Karpas-422 (cell line): ENCODE results near the gene SKIC8. TPM values are rescaled to one million over a fixed set of nuclear protein-coding genes. Genes with fewer than 3 reads are reported as not detected.

ENCODE experiments used
- DNase-seq: peaks from one replicate; pipeline ENCODE4 v3.0.0-alpha.2; 2015
- H2AFZ ChIP-seq: fragments of 200-600 bp; sonication (generic); 2 replicates; pipeline ENCODE4 v1.6.1; 2014; ENCODE audit warnings: antibody characterized with exemption, low read length, mixed read lengths
- H3K27ac ChIP-seq: fragments of 200-600 bp; sonication (generic); 2 replicates; pipeline ENCODE4 v1.5.1; 2014; ENCODE audit warnings: mild to moderate bottlenecking, low read length, moderate library complexity
- H3K27me3 ChIP-seq: fragments of 200-600 bp; sonication (generic); 2 replicates; pipeline ENCODE4 v1.6.1; 2014; ENCODE audit warnings: low read length, mixed read lengths
- H3K36me3 ChIP-seq: fragments of 200-600 bp; sonication (generic); 2 replicates; pipeline ENCODE4 v1.6.1; 2014; ENCODE audit warnings: low read length, mixed read lengths; ENCODE audit not compliant: insufficient read depth
- H3K4me1 ChIP-seq: fragments of 200-600 bp; sonication (generic); 2 replicates; pipeline ENCODE4 v1.6.1; 2014; ENCODE audit warnings: mild to moderate bottlenecking, low read length, mixed read lengths
- H3K4me2 ChIP-seq: fragments of 200-600 bp; sonication (generic); 2 replicates; pipeline ENCODE4 v1.6.1; 2014; ENCODE audit warnings: low read length, low read depth, mild to moderate bottlenecking; ENCODE audit not compliant: poor library complexity, severe bottlenecking
- H3K4me3 ChIP-seq: fragments of 200-600 bp; sonication (generic); 2 replicates; pipeline ENCODE4 v1.5.1; 2014; ENCODE audit warnings: mild to moderate bottlenecking, antibody characterized with exemption, low read length, mixed read lengths
- H3K79me2 ChIP-seq: fragments of 200-600 bp; sonication (generic); 2 replicates; pipeline ENCODE4 v1.6.1; 2014; ENCODE audit warnings: mild to moderate bottlenecking, low read length, mixed read lengths
- H3K9ac ChIP-seq: fragments of 200-600 bp; sonication (generic); 2 replicates; pipeline ENCODE4 v1.6.0; 2014; ENCODE audit warnings: low read length
- H3K9me2 ChIP-seq: fragments of 200-600 bp; sonication (generic), shearing (Covaris generic); replicated peaks from 2 replicates; pipeline ENCODE4 v1.6.0; 2014; ENCODE audit warnings: mild to moderate bottlenecking, low read length, moderate library complexity; ENCODE audit not compliant: insufficient read depth
- H3K9me3 ChIP-seq: fragments of 300-700, 200-600 bp; sonication (generic); 2 replicates; pipeline ENCODE4 v1.6.1; 2014; ENCODE audit warnings: low read length, mixed read lengths
- H4K20me1 ChIP-seq: fragments of 200-600 bp; sonication (generic); 2 replicates; pipeline ENCODE4 v1.6.1; 2014; ENCODE audit warnings: mild to moderate bottlenecking, antibody characterized with exemption, low read length, low read depth; ENCODE audit not compliant: insufficient read depth
- small RNA-seq: library from RNA; depleted of rRNA; stranded (forward); fragments of <200 nt; gene quantifications from one replicate; pipeline ENCODE3, GENCODE V24; 2014
- total RNA-seq: library from RNA; depleted of rRNA; stranded (reverse); fragments of >200 nt; shearing (Covaris generic); gene quantifications from 2 replicates; pipeline ENCODE4 v1.2.3, GENCODE V29; 2014; ENCODE audit warnings: low replicate concordance; rRNA removed

The SKIC8 gene
- total RNA-seq, 1 experiment from 2014 or later, result 134 TPM

GRCh38 chr15:78241017-78241416 is 58.4 kb downstream of the SKIC8 start:
- H3K9me2 ChIP-seq, result no peaks in the 10 kb centered on the region
- no peak overlapping the region for H3K4me3 ChIP-seq
- H3K4me1 ChIP-seq, result no peaks in the 10 kb centered on the region
- no peak overlapping the region for H2AFZ ChIP-seq
- no peaks in the 10 kb centered on the region for H3K9me3 ChIP-seq
- H3K27me3 ChIP-seq, result no peaks in the 10 kb centered on the region
- H4K20me1 ChIP-seq, result no peaks in the 10 kb centered on the region
- no peak overlapping the region for H3K4me2 ChIP-seq
- no peaks in the 10 kb centered on the region for H3K36me3 ChIP-seq
- peak; percentile 90 for DNase-seq
- H3K27ac ChIP-seq, result no peak overlapping the region
- H3K79me2 ChIP-seq, result no peaks in the 10 kb centered on the region
- no peak overlapping the region for H3K9ac ChIP-seq

GRCh38 chr15:78239811-78240210 is 59.6 kb downstream of the SKIC8 start:
- Histone ChIP-seq H4K20me1 (no peaks in the 10 kb centered on the region), H3K27ac (no peak overlapping the region), H3K9me3 (no peaks in the 10 kb centered on the region), H2AFZ (no peak overlapping the region), H3K4me1 (no peaks in the 10 kb centered on the region), H3K4me2 (no peak overlapping the region), H3K27me3 (no peaks in the 10 kb centered on the region), H3K9me2 (no peaks in the 10 kb centered on the region), H3K36me3 (no peaks in the 10 kb centered on the region), H3K79me2 (no peaks in the 10 kb centered on the region), H3K9ac (no peak overlapping the region), H3K4me3 (no peak overlapping the region)
- DNase-seq, result no peak

GRCh38 chr15:78237146-78237545 is 62.3 kb downstream of the SKIC8 start:
- H3K36me3 ChIP-seq, result no peaks in the 10 kb centered on the region
- no peaks in the 10 kb centered on the region for H3K79me2 ChIP-seq
- no peak for DNase-seq
- no peaks in the 10 kb centered on the region for H3K4me1 ChIP-seq
- H3K27ac ChIP-seq, result no peak overlapping the region
- H3K9ac ChIP-seq, result no peak overlapping the region
- no peak overlapping the region for H3K4me3 ChIP-seq
- no peak overlapping the region for H2AFZ ChIP-seq
- H3K4me2 ChIP-seq, result no peak overlapping the region
- no peaks in the 10 kb centered on the region for H3K9me3 ChIP-seq
- H3K27me3 ChIP-seq, result no peaks in the 10 kb centered on the region
- no peaks in the 10 kb centered on the region for H4K20me1 ChIP-seq
- H3K9me2 ChIP-seq, result no peaks in the 10 kb centered on the region

- Histone ChIP-seq H3K4me1 (no peaks in the 10 kb centered on the region), H3K4me3 (no peak overlapping the region), H3K4me2 (no peak overlapping the region), H4K20me1 (no peaks in the 10 kb centered on the region), H3K27ac (no peak overlapping the region), H3K9me3 (no peaks in the 10 kb centered on the region), H3K79me2 (no peaks in the 10 kb centered on the region), H3K36me3 (no peaks in the 10 kb centered on the region), H3K9me2 (no peaks in the 10 kb centered on the region), H2AFZ (no peak overlapping the region), H3K27me3 (no peaks in the 10 kb centered on the region), H3K9ac (no peak overlapping the region)
- no peak for DNase-seq
Measured at GRCh38 chr15:78236491-78236890, 62.9 kb downstream of the SKIC8 start.

- H3K4me2 ChIP-seq, result no peak within 1 kb of the TSS
- no peaks in the 10 kb centered on the region for H4K20me1 ChIP-seq
- no peaks in the 10 kb centered on the region for H3K9me2 ChIP-seq
- no peak within 1 kb of the TSS for H2AFZ ChIP-seq
- no peaks in the 10 kb centered on the region for H3K79me2 ChIP-seq
- DNase-seq, result no peak
- no peaks in the 10 kb centered on the region for H3K27me3 ChIP-seq
- no peak within 1 kb of the TSS for H3K4me3 ChIP-seq
- no peak within 1 kb of the TSS for H3K9ac ChIP-seq
- no peak within 1 kb of the TSS for H3K27ac ChIP-seq
- no peaks in the 10 kb centered on the region for H3K4me1 ChIP-seq
- H3K9me3 ChIP-seq, result no peaks in the 10 kb centered on the region
- H3K36me3 ChIP-seq, result no peaks in the 10 kb centered on the region
Measured at GRCh38 chr15:78234515-78235040, 64.8 kb downstream of the SKIC8 start, which contains the start of gene ACSBG1. ACSBG1 (minus strand) TSS chr15:78234565; CDS start chr15:78234501, 64 bp downstream.

- H3K4me1 ChIP-seq, result no peaks in the 10 kb centered on the region
- no peak overlapping the region for H3K9ac ChIP-seq
- no peak overlapping the region for H2AFZ ChIP-seq
- H3K36me3 ChIP-seq, result no peaks in the 10 kb centered on the region
- H3K27me3 ChIP-seq, result no peaks in the 10 kb centered on the region
- H3K79me2 ChIP-seq, result no peaks in the 10 kb centered on the region
- no peaks in the 10 kb centered on the region for H3K9me2 ChIP-seq
- no peak overlapping the region for H3K4me2 ChIP-seq
- DNase-seq, result no peak
- no peaks in the 10 kb centered on the region for H3K9me3 ChIP-seq
- H3K27ac ChIP-seq, result no peak overlapping the region
- H4K20me1 ChIP-seq, result no peaks in the 10 kb centered on the region
- H3K4me3 ChIP-seq, result no peak overlapping the region
Measured at GRCh38 chr15:78233496-78233895, 65.9 kb downstream of the SKIC8 start.

Small RNA genes within 50 kb of the gene (small RNA-seq; reads per million reads assigned to genes)
- gene AC090607.5, result not detected

Other genes with a start within 250 kb of the SKIC8 start
- 20.1 and 38.9 TPM in 2 replicates for gene TBC1D2B, start 221.9 kb downstream of the SKIC8 start, total RNA-seq
- gene SH2D7, start 207.0 kb downstream of the SKIC8 start, total RNA-seq, result not detected in 2 replicates
- 1.1 and 4.4 TPM in 2 replicates for gene CIB2, start 168.2 kb downstream of the SKIC8 start, total RNA-seq
- gene IDH3A, start 150.2 kb downstream of the SKIC8 start, total RNA-seq, result 49.3 and 57.2 TPM in 2 replicates
- not detected in 2 replicates for gene ACSBG1, start 65.0 kb downstream of the SKIC8 start, total RNA-seq
- not detected in 2 replicates for gene DNAJA4, start 35.0 kb downstream of the SKIC8 start, total RNA-seq
- gene CRABP1, start 40.7 kb upstream of the SKIC8 start, total RNA-seq, result not detected in 2 replicates
- 25.1 and 36.2 TPM in 2 replicates for gene IREB2, start 138.6 kb upstream of the SKIC8 start, total RNA-seq
- 0.47 and 1.2 TPM in 2 replicates for gene HYKK, start 208.0 kb upstream of the SKIC8 start, total RNA-seq
- gene PSMA4, start 240.8 kb upstream of the SKIC8 start, total RNA-seq, result 137 and 197 TPM in 2 replicates